Frontal cortex (tissue), 4 donors: Measurements from ENCODE around the gene GNB2. TPM values are rescaled to one million over a fixed set of nuclear protein-coding genes. Genes with fewer than 3 reads are reported as not detected.
"Not testable (repeated sequence)": the region's sequence is repeated elsewhere in the genome, so short reads cannot be mapped to it uniquely, and the experiment has no call there.

Experiments
- DNase-seq, 2 donors: peaks; one replicate each; pipeline ENCODE4 v3.0.0; 2012; ENCODE audit warnings: low spot score in 2 of 2
- FAIRE-seq: peaks from 2 replicates; lab custom pipeline; 2012; peaks lifted over from hg19 to GRCh38; lab: Jason Lieb, UNC
- total RNA-seq: library from RNA; depleted of rRNA; stranded (reverse); fragments of >200 nt; gene quantifications from one replicate; pipeline ENCODE4 v1.2.3, GENCODE V29; 2014
- donor health status: control.
- donor health status: control.
- donor health status: control.

The GNB2 gene
- total RNA-seq, 1 donor from 2014 or later: 72.6 TPM

DNA sequence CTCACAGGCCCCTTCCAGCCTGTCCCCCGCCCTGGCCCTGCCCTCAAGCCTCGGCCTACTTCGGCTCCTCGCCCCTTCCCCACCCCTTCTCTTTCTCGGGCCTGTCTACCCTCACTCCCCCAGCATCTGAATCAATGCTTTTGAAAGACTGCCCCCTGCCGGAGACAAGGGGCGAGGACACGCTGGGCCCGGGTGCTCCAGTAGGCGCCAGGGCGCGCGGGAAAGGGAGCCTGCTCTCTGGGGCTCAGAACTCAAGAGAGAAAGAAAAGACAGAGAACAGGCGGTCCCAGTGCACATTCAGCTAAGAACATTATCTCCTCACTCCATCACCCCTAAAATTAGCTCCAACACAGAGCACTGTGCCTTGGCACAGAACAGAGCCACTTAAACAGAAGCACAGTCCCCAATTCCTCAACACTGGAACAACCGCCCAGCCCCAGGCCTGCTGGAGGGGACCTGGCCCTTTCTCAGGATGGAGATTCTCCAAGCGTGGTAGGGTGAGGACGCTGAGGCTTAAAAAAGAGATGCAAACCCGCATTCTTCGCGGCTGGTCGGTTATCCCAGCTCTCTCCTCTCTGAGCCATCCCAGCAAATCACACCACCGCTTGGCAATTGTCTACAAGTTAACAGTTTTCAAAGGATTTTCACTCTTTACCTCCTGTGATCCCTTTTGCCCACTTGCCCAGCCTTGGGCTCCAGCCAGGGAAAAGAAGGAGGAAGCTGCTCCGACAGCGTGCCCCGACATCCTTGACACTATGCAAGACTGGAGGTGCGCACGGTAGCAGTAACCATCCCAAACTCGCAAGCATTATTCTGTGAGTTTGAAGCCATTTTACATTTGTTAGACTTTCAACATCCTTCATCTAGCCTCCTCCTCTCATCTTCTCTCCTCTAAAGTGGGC is 18.4 kb downstream of the GNB2 start:
- DNase-seq (peak; percentile 80 to 87), FAIRE-seq (no peak)

GRCh38 chr7:100692578-100692961 is 19.0 kb downstream of the GNB2 start:
- no peak for DNase-seq
- FAIRE-seq: no peak

- FAIRE-seq: no peak
Measured at GRCh38 chr7:100693312-100694097, 20.0 kb downstream of the GNB2 start.

GRCh38 chr7:100694098-100694745 is 20.7 kb downstream of the GNB2 start, which contains the start of gene GIGYF1:
GIGYF1 (minus strand) TSS chr7:100694250; CDS start chr7:100688238, 6,012 bp downstream.
- FAIRE-seq (no peak), DNase-seq (peak; percentile 94 to 96)

More at GRCh38 chr7:100693312-100694097, 20.0 kb downstream of the GNB2 start:
- DNase-seq: peak; percentile 21 to 34

DNA sequence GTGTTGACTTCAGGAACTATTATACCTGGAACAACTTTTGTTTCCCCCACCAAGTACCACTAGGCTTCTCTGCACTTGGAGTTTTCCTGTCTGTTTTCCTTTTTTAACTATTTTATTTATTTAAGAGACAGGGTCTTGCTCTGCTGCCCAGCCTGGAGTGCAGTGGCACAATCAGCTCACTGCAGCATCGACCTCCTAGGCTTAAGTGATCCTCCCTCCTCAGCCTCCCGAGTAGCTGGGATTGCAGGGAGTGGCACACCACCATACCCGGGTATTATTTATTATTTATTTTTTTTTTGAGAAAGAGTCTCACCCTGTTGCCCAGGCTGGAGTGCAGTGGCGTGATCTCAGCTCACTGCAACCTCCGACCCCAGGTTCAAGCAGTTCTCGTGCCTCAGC is 22.6 kb downstream of the GNB2 start:
- FAIRE-seq: no peak
- no peak for DNase-seq

- no peak for FAIRE-seq
- DNase-seq: no peak
Measured at GRCh38 chr7:100699018-100699417, 25.5 kb downstream of the GNB2 start.

- not testable (repeated sequence) for DNase-seq, FAIRE-seq
Measured at GRCh38 chr7:100701089-100701488, 27.5 kb downstream of the GNB2 start.

GRCh38 chr7:100705320-100705752 is 31.8 kb downstream of the GNB2 start:
- FAIRE-seq (no peak), DNase-seq (peak; percentile 72 to 81)

DNA sequence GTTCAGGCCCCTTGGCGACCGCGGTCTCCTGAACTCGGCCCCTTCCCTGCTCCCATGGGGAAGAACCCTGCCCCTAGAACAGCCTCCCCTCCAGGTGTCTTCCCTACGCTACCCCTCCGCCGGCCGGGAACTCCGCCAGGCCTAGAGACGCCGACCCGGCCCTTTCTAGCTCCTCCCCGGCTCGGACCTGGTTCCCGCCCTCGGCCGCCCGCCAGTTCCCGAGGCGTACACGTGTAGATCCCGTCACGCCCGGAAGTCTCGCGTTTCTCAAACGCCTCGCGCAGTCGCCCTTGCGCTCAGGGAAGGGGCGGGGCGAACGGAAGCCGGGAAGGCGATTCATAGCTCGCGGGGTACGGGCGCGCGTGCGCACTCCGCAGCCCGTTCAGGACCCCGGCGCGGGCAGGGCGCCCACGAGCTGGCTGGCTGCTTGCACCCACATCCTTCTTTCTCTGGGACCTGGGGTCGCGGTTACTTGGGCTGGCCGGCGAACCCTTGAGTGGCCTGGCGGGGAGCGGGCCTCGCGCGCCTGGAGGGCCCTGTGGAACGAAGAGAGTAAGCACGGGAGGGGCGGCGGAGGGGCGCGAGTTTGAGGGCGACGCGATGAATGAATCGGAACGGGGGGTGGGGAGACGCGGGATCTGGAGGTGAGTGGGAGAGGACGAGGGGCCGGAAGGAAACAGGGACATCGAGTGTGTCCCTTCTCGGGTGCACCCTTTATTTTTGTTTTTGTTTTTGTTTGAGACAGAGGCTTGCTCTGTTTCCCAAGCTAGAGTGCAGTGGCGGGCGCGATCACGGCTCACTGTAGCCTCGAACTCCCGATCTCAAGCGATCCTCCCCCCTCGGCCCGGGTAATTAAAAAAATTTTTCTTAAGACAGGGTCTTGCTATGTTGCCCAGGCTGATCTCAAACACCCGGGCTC is 32.5 kb downstream of the GNB2 start, which contains the start of gene POP7:
TSS of gene POP7 (plus strand) at position 369 of the 919 bp plus-strand sequence. CDS start 710 bp downstream, outside the sequence.
- no peak for FAIRE-seq
- peak; percentile 94 to 98 for DNase-seq

GRCh38 chr7:100706672-100707311 is 33.3 kb downstream of the GNB2 start:
- no peak for FAIRE-seq
- no peak for DNase-seq

- DNase-seq (no peak), FAIRE-seq (no peak)
Measured at GRCh38 chr7:100708395-100708794, 34.9 kb downstream of the GNB2 start.

- FAIRE-seq: no peak
- DNase-seq: no peak
Measured at GRCh38 chr7:100710452-100710851, 36.9 kb downstream of the GNB2 start.

DNA sequence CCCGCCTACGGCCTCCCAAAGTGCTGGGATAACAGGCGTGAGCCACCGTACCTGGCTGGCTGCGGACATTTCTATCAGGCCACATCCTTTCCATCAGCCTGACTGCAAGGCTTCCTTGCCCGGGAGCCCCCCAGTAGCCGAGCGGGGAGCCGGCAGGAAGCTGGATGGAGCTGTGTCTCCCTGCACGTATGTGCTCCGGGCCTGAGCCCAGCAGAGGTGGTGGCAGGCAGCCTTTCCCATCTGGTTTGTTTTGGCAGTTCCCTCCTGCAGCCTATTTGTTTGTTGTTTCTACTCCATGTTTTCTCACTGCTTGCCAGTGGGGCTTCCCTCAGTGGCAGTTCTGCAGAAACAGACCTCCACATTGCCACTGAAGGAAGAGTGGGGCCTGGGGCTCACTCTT is 37.8 kb downstream of the GNB2 start:
- no peak for FAIRE-seq
- DNase-seq: no peak

DNA sequence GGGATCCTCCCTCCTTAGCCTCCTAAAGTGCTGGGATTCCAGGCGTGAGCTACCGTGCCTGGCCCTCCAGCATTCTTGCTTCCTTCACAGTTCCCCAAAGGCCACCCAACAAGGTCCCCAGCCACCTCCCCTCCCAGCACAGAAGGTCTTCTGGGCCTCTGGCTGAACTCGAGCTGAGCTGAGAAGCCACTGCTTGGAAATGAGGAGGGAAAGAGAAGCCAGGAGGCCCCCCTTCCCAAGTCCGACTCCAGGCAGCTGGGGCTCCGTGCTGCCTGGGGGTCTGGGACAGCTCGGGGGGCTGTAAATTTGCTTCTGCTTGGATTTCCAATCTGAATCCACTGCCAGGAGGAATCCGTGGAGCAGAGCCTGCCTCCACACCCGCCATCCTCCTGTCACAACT is 41.2 kb downstream of the GNB2 start:
- FAIRE-seq (no peak), DNase-seq (no peak)

DNA sequence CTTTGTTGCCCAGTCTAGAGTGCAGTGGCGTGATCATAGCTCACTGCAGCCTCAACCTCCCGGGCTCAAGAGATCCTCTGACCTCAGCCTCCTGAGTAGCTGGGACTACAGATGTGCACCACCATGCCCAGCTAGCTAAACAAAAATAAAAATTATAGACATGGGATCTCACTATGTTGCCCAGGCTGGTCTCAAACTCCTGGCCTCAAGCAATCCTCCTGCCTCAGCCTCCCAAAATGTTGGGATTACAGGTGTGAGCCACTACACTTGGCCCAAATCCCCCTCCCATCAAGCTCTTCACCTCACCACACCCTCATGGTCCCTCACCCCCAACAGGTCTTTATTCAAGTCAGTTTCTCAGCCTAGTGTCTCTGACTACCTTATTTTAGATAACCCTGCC is 43.5 kb downstream of the GNB2 start:
- FAIRE-seq, DNase-seq: not testable (repeated sequence)

- FAIRE-seq (no peak), DNase-seq (no peak)
Measured at GRCh38 chr7:100719523-100720278, 46.2 kb downstream of the GNB2 start.

DNA sequence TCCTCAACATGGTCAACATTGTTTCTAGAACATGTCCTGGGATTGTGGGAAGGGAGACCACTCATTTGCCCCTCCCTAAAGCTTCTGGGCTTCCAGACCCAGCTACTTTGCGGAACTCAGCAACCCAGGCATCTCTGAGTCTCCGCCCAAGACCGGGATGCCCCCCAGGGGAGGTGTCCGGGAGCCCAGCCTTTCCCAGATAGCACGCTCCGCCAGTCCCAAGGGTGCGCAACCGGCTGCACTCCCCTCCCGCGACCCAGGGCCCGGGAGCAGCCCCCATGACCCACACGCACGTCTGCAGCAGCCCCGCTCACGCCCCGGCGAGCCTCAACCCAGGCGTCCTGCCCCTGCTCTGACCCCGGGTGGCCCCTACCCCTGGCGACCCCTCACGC is 46.7 kb downstream of the GNB2 start, which contains the start of gene EPO:
TSS of gene EPO (plus strand) at position 190 of the 392 bp plus-strand sequence. CDS start 513 bp downstream, outside the sequence.
- FAIRE-seq: no peak
- no peak for DNase-seq
